Stimulated activated CD4-positive, alpha-beta T cell treated with anti-CD3 and anti-CD28 coated beads, Interleukin-12 subunit alpha, Interleukin-12 subunit beta, amount 100 ng/mL, for 4 hours (primary cell): ENCODE results near the gene EID2.

Experiments used
- DNase-seq: peaks from one replicate; pipeline ENCODE4 v3.0.0-alpha.2; 2020

EID2 gene

GRCh38 chr19:39539518-39540332 is at the start of gene EID2:
TSS of gene EID2 (minus strand) at chr19:39540161. CDS start at chr19:39540079, 82 bp downstream.
- peak; percentile 95 for DNase-seq

GRCh38 chr19:39588066-39588465 is 48.1 kb upstream of the EID2 start:
- DNase-seq = no peak

GRCh38 chr19:39587496-39587895 is 47.5 kb upstream of the EID2 start:
- no peak for DNase-seq

GRCh38 chr19:39582891-39583625 is 43.1 kb upstream of the EID2 start:
- DNase-seq = no peak

GRCh38 chr19:39582442-39582841 is 42.5 kb upstream of the EID2 start:
- DNase-seq = no peak

GRCh38 chr19:39568604-39569003 is 28.6 kb upstream of the EID2 start:
- no peak for DNase-seq

GRCh38 chr19:39566064-39566463 is 26.1 kb upstream of the EID2 start:
- no peak for DNase-seq

GRCh38 chr19:39563408-39563807 is 23.4 kb upstream of the EID2 start:
- no peak for DNase-seq

- DNase-seq = no peak
Observed at GRCh38 chr19:39558624-39559117, 18.7 kb upstream of the EID2 start.

- DNase-seq = no peak
Observed at GRCh38 chr19:39557811-39558623, 18.1 kb upstream of the EID2 start.

- no peak for DNase-seq
Observed at GRCh38 chr19:39555883-39556282, 15.9 kb upstream of the EID2 start.

- DNase-seq = no peak
Observed at GRCh38 chr19:39554701-39555311, 14.8 kb upstream of the EID2 start.

- no peak for DNase-seq
Observed at GRCh38 chr19:39553082-39553652, 13.2 kb upstream of the EID2 start.

GRCh38 chr19:39550197-39550596 is 10.2 kb upstream of the EID2 start:
- DNase-seq = no peak

- no peak for DNase-seq
Observed at GRCh38 chr19:39546599-39546998, 6.6 kb upstream of the EID2 start.

- no peak for DNase-seq
Observed at GRCh38 chr19:39544911-39545310, 5.0 kb upstream of the EID2 start.

- no peak for DNase-seq
Observed at GRCh38 chr19:39544226-39544903, 4.4 kb upstream of the EID2 start.

GRCh38 chr19:39543477-39543857 is 3.5 kb upstream of the EID2 start:
- no peak for DNase-seq

- DNase-seq = no peak
Observed at GRCh38 chr19:39542206-39542605, 2.2 kb upstream of the EID2 start.

- no peak for DNase-seq
Observed at GRCh38 chr19:39540333-39540673, 342 bp upstream of the EID2 start.

GRCh38 chr19:39539165-39539517 is 820 bp downstream of the EID2 start:
- DNase-seq = no peak

- no peak for DNase-seq
Observed at GRCh38 chr19:39533791-39534190, 6.2 kb downstream of the EID2 start.
